ENCODE data around the gene LRRC51.
A peak's percentile ranks its signal among the peaks of the same experiment; 100 is the strongest.

LRRC51 gene

DNA sequence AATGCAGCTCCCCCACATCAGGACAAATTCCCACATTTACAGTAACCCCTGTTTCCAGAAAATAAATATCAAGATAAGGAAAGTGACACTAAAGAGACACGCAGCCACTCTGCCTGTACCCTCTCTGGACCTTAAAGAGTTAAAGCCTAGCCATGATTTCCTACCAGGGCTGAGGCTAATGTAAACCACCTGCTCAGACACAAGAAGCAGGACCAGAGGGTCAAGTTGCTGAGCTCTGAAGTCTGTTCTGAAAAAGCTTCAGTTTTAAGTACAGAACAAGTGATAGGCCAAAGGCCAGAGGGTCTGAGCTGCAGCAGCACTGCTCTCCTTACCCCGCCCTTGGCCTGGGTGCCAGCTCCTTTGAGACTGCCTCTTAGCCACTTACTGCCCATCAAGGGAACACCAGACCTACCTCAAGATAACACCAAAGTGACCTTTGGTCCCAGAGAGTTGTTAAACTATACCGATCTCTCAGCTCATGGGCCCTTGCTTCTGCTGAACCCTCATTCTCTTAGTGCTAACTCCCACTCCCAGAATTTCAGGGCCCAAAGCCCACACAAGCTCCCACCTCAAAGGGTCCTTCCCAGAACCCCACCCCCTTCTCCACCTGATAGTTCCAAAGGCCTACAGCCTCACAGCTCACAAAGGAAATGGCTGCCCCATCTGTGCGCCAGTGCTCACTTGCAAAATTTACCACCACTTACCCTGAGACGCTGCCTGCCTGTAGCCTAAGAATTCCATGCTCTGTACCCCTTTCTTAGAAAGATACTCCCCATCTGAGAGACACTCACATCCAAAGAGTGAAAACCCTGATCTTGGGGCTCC is 41.4 kb upstream of the LRRC51 start:
- TF ChIP-seq, protein P1, sequence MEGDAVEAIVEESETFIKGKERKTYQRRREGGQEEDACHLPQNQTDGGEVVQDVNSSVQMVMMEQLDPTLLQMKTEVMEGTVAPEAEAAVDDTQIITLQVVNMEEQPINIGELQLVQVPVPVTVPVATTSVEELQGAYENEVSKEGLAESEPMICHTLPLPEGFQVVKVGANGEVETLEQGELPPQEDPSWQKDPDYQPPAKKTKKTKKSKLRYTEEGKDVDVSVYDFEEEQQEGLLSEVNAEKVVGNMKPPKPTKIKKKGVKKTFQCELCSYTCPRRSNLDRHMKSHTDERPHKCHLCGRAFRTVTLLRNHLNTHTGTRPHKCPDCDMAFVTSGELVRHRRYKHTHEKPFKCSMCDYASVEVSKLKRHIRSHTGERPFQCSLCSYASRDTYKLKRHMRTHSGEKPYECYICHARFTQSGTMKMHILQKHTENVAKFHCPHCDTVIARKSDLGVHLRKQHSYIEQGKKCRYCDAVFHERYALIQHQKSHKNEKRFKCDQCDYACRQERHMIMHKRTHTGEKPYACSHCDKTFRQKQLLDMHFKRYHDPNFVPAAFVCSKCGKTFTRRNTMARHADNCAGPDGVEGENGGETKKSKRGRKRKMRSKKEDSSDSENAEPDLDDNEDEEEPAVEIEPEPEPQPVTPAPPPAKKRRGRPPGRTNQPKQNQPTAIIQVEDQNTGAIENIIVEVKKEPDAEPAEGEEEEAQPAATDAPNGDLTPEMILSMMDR (IDR thresholded peaks at IDR 0.05; ENCODE audit: low read depth, low read length, missing control alignments) = no peak
- in situ Hi-C loops (cut with HindIII; ENCODE audit: low pct_ligation_motif_present, low sequenced_read_pairs) = no loop called here
- peaks cover 5% of the 10 kb centered on the region for H3K36me3 ChIP-seq (replicated peaks)
- H3K4me3 ChIP-seq (ENCODE audit: low read depth, low read length) = peak overlapping the region; percentile 74
- no peaks in the 10 kb centered on the region for H3K27me3 ChIP-seq (replicated peaks)
- DNase-seq = no peak
- H3K27ac ChIP-seq = peak overlapping the region; percentile 6

DNA sequence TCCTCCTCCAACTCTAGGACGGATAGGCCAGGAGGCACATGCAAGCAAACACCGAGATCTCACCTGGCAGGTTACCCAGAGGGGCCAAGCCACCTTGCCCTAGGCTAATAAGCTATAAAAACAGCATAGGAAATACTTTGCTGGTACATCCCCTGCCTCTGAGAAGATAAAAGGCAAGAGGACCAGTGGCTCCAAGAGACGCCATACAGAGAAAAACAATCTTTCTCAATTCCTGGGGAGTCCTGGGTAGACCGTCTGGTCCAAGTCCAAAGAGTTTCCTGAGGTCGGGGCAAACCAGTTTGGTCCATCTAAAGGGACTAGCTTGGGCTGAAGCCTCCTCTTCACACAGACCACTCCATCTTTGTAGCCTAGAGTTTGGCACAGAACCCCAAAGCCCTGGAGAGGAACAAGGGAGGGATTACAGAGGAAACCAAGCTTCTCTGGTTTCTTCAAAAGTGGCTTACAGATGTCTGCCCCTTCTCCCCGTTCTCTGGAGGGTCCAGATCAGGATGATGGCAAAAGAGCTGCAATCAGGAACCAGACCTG is 40.7 kb upstream of the LRRC51 start:
- TF ChIP-seq, protein P1 (IDR thresholded peaks at IDR 0.05; ENCODE audit: low read depth, low read length, missing control alignments) = no peak

DNA sequence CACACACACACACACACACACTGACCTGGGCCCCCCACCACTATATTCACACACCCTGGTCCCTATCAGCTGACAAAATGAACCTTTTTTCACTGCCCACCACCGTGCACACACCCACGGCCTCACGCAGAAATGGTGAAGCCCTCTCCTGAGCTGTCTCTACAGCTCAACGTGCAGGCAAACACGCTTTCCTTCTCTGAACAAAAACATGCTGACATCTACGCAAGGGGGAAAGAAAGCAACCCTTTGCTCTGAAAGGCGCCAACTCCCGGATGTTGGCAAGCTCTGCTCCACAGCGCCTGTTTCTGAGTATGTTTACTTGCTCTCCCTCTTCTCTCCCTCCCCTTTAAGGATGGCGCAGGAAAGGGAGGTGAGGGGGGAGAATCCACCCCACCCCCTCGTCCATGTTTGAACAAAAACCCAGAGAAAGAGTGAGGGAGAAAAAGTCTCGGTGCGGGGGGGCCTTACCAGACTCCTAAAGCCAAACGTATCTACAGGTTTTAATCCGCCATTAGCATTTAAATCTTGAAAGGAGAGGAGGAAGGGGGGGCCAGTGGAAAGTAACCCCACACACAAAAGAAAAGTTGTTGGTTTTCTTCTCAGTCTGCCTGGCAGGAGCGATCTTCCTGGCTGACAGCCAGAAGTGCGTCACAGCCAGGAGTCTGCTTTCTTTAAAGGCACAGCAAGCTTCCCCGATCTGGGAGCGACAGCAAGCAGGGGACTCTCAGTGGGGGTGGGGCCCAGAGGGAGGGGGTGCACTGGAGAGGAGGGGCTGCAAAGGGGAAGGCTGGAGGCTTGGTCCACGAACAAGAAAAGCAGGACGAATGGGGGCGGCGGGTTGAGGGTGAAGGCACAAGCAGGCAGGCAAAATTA is 39.9 kb upstream of the LRRC51 start:
- in situ Hi-C loops (cut with HindIII; ENCODE audit: low pct_ligation_motif_present, low sequenced_read_pairs) = no loop called here
- peak; percentile 92 for DNase-seq
- no peaks in the 10 kb centered on the region for H3K27me3 ChIP-seq (replicated peaks)

More for the DNA sequence above, 40.7 kb upstream of the LRRC51 start:
- peaks cover 3% of the 10 kb centered on the region for H3K36me3 ChIP-seq (replicated peaks)
- H3K27ac ChIP-seq = peak overlapping the region; percentile 97
- DNase-seq = no peak
- peak overlapping the region; percentile 74 for H3K4me3 ChIP-seq (ENCODE audit: low read depth, low read length)
- H3K27me3 ChIP-seq (replicated peaks) = no peaks in the 10 kb centered on the region
- in situ Hi-C loops (cut with HindIII; ENCODE audit: low pct_ligation_motif_present, low sequenced_read_pairs) = no loop called here

DNA sequence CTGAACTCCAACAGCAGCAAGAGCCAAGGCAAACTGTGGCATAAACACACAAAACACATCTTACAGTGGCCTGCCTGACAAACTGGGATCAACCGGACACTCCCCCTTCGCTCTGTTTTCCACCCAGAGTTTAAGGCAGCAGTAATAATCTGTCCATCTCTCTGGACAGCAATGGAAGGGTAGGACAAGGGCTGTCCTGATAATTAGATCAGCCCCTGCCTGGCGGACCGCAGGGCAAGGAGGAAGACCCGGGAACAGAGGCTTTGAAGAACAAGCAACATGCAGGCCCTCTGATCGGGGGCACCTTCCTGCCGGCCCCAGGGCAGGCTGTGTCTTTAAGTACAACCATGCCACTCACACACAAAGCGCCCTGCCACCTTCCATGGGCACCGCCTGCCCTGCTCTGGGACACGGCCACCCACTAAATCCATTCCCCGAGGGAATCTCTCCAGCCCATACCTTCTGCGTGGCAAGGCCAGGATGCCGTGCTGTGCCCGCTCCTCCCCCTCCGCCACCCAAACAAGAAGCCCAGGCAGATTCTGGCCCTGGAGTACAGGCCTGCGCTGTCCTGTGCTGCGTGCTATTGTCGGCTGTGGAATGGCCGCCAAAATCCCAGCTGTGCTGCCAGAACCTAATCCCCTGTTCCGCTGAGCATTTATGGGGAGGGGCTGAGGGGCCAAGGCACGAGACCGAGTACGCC is 39.1 kb upstream of the LRRC51 start:
- in situ Hi-C loops (cut with HindIII; ENCODE audit: low pct_ligation_motif_present, low sequenced_read_pairs) = no loop called here
- Histone ChIP-seq H3K4me3 (ENCODE audit: low read depth, low read length) (peak overlapping the region; percentile 74), H3K27ac (peak overlapping the region; percentile 97), H3K36me3 (replicated peaks) (no peaks in the 10 kb centered on the region), H3K27me3 (replicated peaks) (no peaks in the 10 kb centered on the region)
- peak; percentile 60 for DNase-seq
- TF ChIP-seq, protein P1 (IDR thresholded peaks at IDR 0.05; ENCODE audit: low read depth, low read length, missing control alignments) = no peak

More for the DNA sequence above, 39.9 kb upstream of the LRRC51 start:
- Histone ChIP-seq H3K4me3 (ENCODE audit: low read depth, low read length) (peak overlapping the region; percentile 74), H3K36me3 (replicated peaks) (no peaks in the 10 kb centered on the region), H3K27ac (peak overlapping the region; percentile 97)
- TF ChIP-seq, protein P1 (IDR thresholded peaks at IDR 0.05; ENCODE audit: low read depth, low read length, missing control alignments) = no peak

DNA sequence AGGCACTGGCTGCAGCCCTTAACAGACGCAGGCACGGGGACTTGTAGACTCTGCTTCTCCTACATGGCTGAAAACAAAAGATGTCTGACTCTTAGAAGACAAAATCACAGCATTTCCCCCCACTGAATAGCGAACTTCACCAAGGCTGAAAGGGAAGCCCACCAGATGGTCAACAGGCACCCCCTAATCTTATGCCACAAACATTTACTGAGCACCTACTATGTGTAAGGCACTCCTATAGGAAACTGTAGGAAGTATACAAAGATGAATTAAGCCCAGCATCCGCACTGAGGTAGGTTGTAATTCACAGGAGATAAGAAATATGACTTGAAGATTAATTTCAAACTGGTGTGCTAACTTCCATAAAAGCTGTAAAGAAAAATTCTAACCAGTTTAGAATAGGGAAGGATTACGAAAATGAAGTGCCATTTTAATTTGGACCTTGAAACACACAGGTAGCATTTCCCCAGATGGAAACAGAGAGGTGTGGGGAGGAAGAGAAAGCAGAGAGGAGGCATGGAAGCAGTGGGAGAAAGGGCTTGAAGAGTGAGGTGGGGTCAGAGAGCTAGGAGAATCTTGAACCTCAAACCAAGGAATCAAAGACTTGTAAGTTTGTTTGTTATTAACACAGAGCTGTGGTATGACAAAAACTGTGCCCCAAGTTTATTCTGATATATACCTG is 38.4 kb upstream of the LRRC51 start:
- no peak for DNase-seq
- in situ Hi-C loops (cut with HindIII; ENCODE audit: low pct_ligation_motif_present, low sequenced_read_pairs) = no loop called here

More for the DNA sequence above, 38.4 kb upstream of the LRRC51 start:
- Histone ChIP-seq H3K36me3 (replicated peaks) (no peaks in the 10 kb centered on the region), H3K4me3 (ENCODE audit: low read depth, low read length) (peak overlapping the region; percentile 74), H3K27ac (peak overlapping the region; percentile 97), H3K27me3 (replicated peaks) (no peaks in the 10 kb centered on the region)
- TF ChIP-seq, protein P1 (IDR thresholded peaks at IDR 0.05; ENCODE audit: low read depth, low read length, missing control alignments) = no peak
